ENCODE data around the gene CACNA1C.

DNA sequence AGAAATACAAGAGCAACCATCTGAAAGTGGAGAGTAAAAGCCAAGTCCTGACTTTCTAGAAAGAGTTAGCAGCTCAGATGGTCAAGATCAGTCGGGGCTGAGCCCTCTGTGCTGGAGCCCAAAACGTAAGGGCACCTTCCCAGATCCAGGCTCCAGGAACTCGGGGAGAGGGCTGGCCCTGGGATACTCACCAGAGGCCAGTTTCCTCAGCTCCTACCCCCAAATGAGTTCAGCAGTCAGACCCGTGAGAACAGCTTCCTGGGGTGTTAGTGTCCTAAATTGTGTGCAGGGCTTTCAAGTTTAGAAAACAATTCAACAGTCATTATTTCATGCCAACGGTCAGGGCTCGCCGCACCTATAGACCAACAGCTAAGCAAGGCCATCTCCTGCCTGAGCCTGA lies 594.4 kb downstream of the CACNA1C start:
- TF ChIP-seq, protein P1, sequence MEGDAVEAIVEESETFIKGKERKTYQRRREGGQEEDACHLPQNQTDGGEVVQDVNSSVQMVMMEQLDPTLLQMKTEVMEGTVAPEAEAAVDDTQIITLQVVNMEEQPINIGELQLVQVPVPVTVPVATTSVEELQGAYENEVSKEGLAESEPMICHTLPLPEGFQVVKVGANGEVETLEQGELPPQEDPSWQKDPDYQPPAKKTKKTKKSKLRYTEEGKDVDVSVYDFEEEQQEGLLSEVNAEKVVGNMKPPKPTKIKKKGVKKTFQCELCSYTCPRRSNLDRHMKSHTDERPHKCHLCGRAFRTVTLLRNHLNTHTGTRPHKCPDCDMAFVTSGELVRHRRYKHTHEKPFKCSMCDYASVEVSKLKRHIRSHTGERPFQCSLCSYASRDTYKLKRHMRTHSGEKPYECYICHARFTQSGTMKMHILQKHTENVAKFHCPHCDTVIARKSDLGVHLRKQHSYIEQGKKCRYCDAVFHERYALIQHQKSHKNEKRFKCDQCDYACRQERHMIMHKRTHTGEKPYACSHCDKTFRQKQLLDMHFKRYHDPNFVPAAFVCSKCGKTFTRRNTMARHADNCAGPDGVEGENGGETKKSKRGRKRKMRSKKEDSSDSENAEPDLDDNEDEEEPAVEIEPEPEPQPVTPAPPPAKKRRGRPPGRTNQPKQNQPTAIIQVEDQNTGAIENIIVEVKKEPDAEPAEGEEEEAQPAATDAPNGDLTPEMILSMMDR (IDR thresholded peaks at IDR 0.05; ENCODE audit: low read depth, low read length, poor library complexity, severe bottlenecking): no peak
- no peak for TF ChIP-seq EZH2phosphoT487 (IDR thresholded peaks at IDR 0.05; ENCODE audit: borderline replicate concordance, low read length)

Data from DOHH2 (cell line).